Activated T-cell treated with anti-CD3 and anti-CD28 coated beads, Interleukin-2, amount 50 U/mL, for 4 hours (primary cell): ENCODE measurements around the gene TAOK3. TPM values are rescaled to one million over a fixed set of nuclear protein-coding genes. Genes with fewer than 3 reads are reported as not detected.
"Not testable (repeated sequence)": the region's sequence is repeated elsewhere in the genome, so short reads cannot be mapped to it uniquely, and the experiment has no call there.

Experiments used
- ATAC-seq, 2 donors: fragments of 200-7000 bp; cut with Tn5 transposase; one replicate each; pipeline ENCODE4 v1.10.0; 2021
- DNase-seq: peaks from one replicate; pipeline ENCODE4 v3.0.0-alpha.2; 2020
- H3K27me3 Mint-ChIP-seq: one replicate; pipeline ENCODE4 v1.8.0; 2021; ENCODE audit warnings: low read depth, mixed read lengths
- H3K36me3 Mint-ChIP-seq: one replicate; pipeline ENCODE4 v1.8.0; 2022; ENCODE audit warnings: mixed read lengths; ENCODE audit not compliant: insufficient read depth
- H3K4me1 Mint-ChIP-seq: one replicate; pipeline ENCODE4 v1.8.0; 2021; ENCODE audit warnings: low read depth, mixed read lengths
- H3K4me3 Mint-ChIP-seq: one replicate; pipeline ENCODE4 v1.8.0; 2021; ENCODE audit warnings: mild to moderate bottlenecking, moderate library complexity, mixed read lengths
- H3K9me3 Mint-ChIP-seq: one replicate; pipeline ENCODE4 v1.8.0; 2021; ENCODE audit warnings: mixed read lengths
- total RNA-seq, 3 donors: library from RNA; stranded (reverse); gene quantifications; one replicate each; pipeline ENCODE4 v1.2.1, GENCODE V29; 2021

Gene TAOK3
- 10 to 100 TPM; 39.8 to 46.5 (median 43.9) TPM for total RNA-seq

- peaks cover 46% of the 10 kb centered on the region for H3K4me1 Mint-ChIP-seq
- H3K9me3 Mint-ChIP-seq, result no peaks in the 10 kb centered on the region
- peak; percentile 96 for DNase-seq
- H3K36me3 Mint-ChIP-seq, result no peaks in the 10 kb centered on the region
- H3K4me3 Mint-ChIP-seq, result peak within 1 kb of the TSS; percentile 93
- peak; percentile 88 to 91 for ATAC-seq
- no peaks in the 10 kb centered on the region for H3K27me3 Mint-ChIP-seq
Measured at GRCh38 chr12:118372541-118373495, at the start of gene TAOK3. TAOK3 (minus strand) TSS chr12:118372907; CDS start chr12:118255567, 117,340 bp downstream.

DNA sequence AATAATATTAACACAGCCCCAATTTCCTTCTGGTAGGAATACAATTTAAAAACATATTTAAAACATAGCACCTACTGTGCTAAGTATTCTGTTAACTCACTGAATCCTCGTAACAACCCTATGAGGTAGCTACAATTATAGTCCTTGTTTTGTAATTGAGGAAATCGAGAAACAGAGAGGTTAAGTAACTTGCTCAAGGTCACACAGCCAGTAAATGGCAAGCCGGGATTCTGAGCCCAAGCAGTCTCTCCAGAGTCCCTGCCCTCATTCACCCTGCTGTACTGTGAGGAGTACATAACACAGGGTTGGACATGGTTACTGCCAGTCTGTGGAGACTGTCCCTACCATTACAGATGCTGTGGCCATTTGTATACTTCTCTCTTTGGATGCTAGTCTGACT, 48.0 kb upstream of the TAOK3 start:
- peaks cover 20% of the 10 kb centered on the region for H3K36me3 Mint-ChIP-seq
- DNase-seq (no peak), ATAC-seq (no peak)
- H3K9me3 Mint-ChIP-seq, result no peaks in the 10 kb centered on the region
- H3K4me3 Mint-ChIP-seq, result no peak overlapping the region
- peaks cover 2% of the 10 kb centered on the region for H3K4me1 Mint-ChIP-seq
- H3K27me3 Mint-ChIP-seq, result no peaks in the 10 kb centered on the region

- DNase-seq (no peak), ATAC-seq (no peak)
- no peaks in the 10 kb centered on the region for H3K27me3 Mint-ChIP-seq
- peaks cover 2% of the 10 kb centered on the region for H3K4me1 Mint-ChIP-seq
- peaks cover 38% of the 10 kb centered on the region for H3K36me3 Mint-ChIP-seq
- H3K9me3 Mint-ChIP-seq, result no peaks in the 10 kb centered on the region
- H3K4me3 Mint-ChIP-seq, result no peak overlapping the region
Measured at GRCh38 chr12:118418385-118419057, 45.8 kb upstream of the TAOK3 start.

DNA sequence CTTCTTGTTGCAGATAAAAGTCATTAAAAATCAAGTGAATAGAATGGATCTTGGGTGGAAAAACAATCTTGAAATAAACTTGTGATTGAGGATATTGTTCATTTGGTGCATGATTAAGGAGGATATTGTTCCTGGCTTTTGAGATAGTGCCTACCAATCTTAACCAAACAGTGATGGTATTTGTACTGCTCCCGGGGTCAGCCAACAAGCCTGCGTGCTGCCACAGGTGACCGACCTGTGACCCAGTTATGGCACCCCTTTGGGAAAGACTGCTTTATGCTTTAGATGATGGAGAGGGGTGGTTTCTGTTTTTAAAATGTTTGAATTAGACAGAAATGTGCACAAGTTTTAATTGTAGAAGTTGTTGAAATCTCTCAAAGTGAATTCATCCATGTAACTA, 45.2 kb upstream of the TAOK3 start:
- DNase-seq (no peak), ATAC-seq (no peak)
- no peak overlapping the region for H3K4me3 Mint-ChIP-seq
- H3K36me3 Mint-ChIP-seq, result peaks cover 42% of the 10 kb centered on the region
- no peaks in the 10 kb centered on the region for H3K27me3 Mint-ChIP-seq
- H3K9me3 Mint-ChIP-seq, result peaks cover under 1% of the 10 kb centered on the region
- H3K4me1 Mint-ChIP-seq, result peaks cover 1% of the 10 kb centered on the region

GRCh38 chr12:118409834-118410233, 37.1 kb upstream of the TAOK3 start:
- DNase-seq (no peak), ATAC-seq (no peak)
- Mint-ChIP-seq H3K9me3 (peaks cover 10% of the 10 kb centered on the region), H3K36me3 (peaks cover 53% of the 10 kb centered on the region), H3K4me1 (no peaks in the 10 kb centered on the region), H3K27me3 (no peaks in the 10 kb centered on the region), H3K4me3 (no peak overlapping the region)

DNA sequence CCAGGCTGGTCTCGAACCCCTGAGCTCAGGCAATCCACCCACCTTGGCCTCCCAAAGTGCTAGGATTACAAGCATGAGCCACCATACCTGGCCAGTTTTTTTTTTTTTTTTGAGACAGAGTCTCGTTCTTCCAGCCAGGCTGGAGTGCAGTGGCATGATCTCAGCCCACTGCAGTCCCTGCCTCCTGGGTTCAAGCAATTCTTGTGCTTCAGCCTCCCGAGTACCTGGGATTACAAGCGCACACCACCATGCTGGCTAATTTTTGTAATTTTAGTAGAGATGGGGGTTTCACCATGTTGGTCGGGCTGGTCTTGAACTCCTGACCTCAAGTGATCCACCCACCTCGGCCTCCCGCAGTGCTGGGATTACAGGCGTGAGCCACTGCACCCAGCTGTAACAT, 35.5 kb upstream of the TAOK3 start:
- not testable (repeated sequence) for H3K4me3 Mint-ChIP-seq, H3K27me3 Mint-ChIP-seq, H3K4me1 Mint-ChIP-seq, DNase-seq, ATAC-seq
- H3K36me3 Mint-ChIP-seq, result peaks cover 44% of the 10 kb centered on the region
- H3K9me3 Mint-ChIP-seq, result peaks cover 10% of the 10 kb centered on the region

DNA sequence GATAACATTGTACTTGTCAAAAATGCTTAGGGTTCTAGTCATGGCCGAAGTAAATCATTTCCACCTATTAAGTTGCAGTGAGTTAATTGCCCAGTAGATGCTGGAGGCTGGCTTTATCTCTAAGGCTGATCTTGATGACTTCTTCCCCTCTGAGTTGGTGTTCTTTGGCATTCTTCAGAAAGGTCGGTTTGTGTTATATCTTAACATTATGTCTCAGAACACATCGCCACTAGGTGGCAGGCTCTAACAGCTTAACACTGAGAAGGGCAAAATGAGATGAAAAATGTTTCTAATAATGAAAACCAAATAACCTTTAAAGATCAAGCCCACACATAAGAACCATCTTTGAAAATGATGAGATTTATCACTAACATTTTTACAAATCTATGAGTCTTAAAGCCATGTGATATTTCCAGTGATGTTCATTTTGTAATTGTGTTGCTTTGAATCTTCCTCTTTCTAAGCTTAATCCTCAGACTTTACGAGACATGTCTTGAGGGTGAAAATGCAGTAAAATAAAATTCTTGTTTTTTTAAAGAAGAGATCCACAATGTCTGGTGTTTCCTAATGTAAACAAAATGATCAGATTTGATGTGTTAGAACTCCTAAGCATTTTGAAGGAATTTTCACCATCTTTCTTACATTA, 32.3 kb upstream of the TAOK3 start:
- H3K4me3 Mint-ChIP-seq, result no peak overlapping the region
- H3K4me1 Mint-ChIP-seq, result no peaks in the 10 kb centered on the region
- DNase-seq, result peak; percentile 37
- no peaks in the 10 kb centered on the region for H3K9me3 Mint-ChIP-seq
- H3K27me3 Mint-ChIP-seq, result no peaks in the 10 kb centered on the region
- H3K36me3 Mint-ChIP-seq, result peaks cover 32% of the 10 kb centered on the region
- ATAC-seq, result peak; percentile 46 to 59

- DNase-seq (no peak), ATAC-seq (no peak)
- H3K9me3 Mint-ChIP-seq, result no peaks in the 10 kb centered on the region
- H3K4me1 Mint-ChIP-seq, result no peaks in the 10 kb centered on the region
- H3K36me3 Mint-ChIP-seq, result peaks cover 40% of the 10 kb centered on the region
- H3K27me3 Mint-ChIP-seq, result no peaks in the 10 kb centered on the region
- H3K4me3 Mint-ChIP-seq, result no peak overlapping the region
Measured at GRCh38 chr12:118402251-118402650, 29.5 kb upstream of the TAOK3 start.

GRCh38 chr12:118398940-118399339, 26.2 kb upstream of the TAOK3 start:
- Mint-ChIP-seq H3K4me1 (no peaks in the 10 kb centered on the region), H3K36me3 (peaks cover 40% of the 10 kb centered on the region), H3K9me3 (no peaks in the 10 kb centered on the region), H3K27me3 (no peaks in the 10 kb centered on the region), H3K4me3 (no peak overlapping the region)
- ATAC-seq (no peak), DNase-seq (no peak)

DNA sequence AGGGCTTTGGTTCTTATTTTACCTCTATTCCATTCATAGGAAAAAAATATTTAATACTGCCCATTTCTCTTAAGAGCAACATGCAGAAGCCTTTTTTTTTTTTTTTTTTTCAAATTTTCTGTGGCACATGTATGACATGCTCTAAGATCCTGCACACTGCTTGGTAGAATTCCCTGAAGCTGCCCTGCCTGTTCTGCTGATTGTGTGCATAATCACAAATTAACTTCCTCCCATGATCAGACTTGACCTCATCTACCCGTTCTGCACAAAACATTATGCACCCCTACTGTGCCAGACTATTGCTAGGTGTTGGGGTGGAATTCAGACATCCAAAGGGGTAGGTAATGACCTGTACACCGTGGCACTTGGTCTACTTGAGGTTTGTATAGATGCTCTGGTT, 25.8 kb upstream of the TAOK3 start:
- ATAC-seq, result no peak
- Mint-ChIP-seq H3K4me3 (no peak overlapping the region), H3K36me3 (peaks cover 36% of the 10 kb centered on the region), H3K27me3 (no peaks in the 10 kb centered on the region), H3K9me3 (no peaks in the 10 kb centered on the region), H3K4me1 (no peaks in the 10 kb centered on the region)
- DNase-seq, result no peak

- no peaks in the 10 kb centered on the region for H3K9me3 Mint-ChIP-seq
- no peaks in the 10 kb centered on the region for H3K27me3 Mint-ChIP-seq
- no peak overlapping the region for H3K4me3 Mint-ChIP-seq
- ATAC-seq, result no peak
- H3K4me1 Mint-ChIP-seq, result no peaks in the 10 kb centered on the region
- peaks cover 34% of the 10 kb centered on the region for H3K36me3 Mint-ChIP-seq
- no peak for DNase-seq
Measured at GRCh38 chr12:118397708-118398440, 25.2 kb upstream of the TAOK3 start.

DNA sequence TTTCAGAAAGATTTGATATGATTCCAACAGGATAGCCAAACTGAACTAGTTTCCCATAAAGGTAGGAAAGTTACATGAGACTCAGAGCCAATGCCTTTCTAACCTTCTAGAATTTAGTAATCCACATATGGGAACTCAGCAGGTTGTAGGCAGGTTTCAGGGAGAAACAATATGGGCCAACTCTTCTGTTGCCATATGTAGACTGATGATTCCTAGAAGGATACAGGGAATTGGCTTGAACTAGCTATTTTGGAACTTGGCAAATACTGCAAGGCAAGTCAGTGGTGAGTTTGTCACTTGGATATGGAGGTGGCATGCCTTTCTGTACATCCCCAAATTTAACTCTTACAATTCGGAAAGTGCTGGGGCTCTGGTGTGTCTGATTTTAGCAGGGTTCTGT, 19.1 kb upstream of the TAOK3 start:
- H3K4me3 Mint-ChIP-seq, result no peak overlapping the region
- ATAC-seq, result no peak
- no peaks in the 10 kb centered on the region for H3K4me1 Mint-ChIP-seq
- no peaks in the 10 kb centered on the region for H3K27me3 Mint-ChIP-seq
- DNase-seq, result no peak
- H3K36me3 Mint-ChIP-seq, result peaks cover 44% of the 10 kb centered on the region
- H3K9me3 Mint-ChIP-seq, result no peaks in the 10 kb centered on the region

- Mint-ChIP-seq H3K9me3 (no peaks in the 10 kb centered on the region), H3K4me1 (no peaks in the 10 kb centered on the region), H3K4me3 (no peak overlapping the region), H3K36me3 (peaks cover 44% of the 10 kb centered on the region), H3K27me3 (no peaks in the 10 kb centered on the region)
- DNase-seq, result no peak
- ATAC-seq, result no peak
Measured at GRCh38 chr12:118391424-118391823, 18.7 kb upstream of the TAOK3 start.
